Activated T-helper 1 cell treated with anti-CD3 and anti-CD28 coated beads, Interleukin-12 subunit alpha, Interleukin-12 subunit beta, Interleukin-2, Interleukin-4 antibody, amounts not matched to agents 30 ng/mL and 10 ng/mL and 1 ng/mL, durations not matched to agents 14 hours and 24 hours and 36 hours (primary cell): ENCODE results near the gene LRMDA. TPM values are rescaled to one million over a fixed set of nuclear protein-coding genes. Genes with fewer than 3 reads are reported as not detected.

ENCODE experiments used
- DNase-seq: peaks from one replicate; pipeline ENCODE4 v3.0.0; 2021; ENCODE audit warnings: low spot score
- H3K27ac Mint-ChIP-seq: one replicate; pipeline ENCODE4 v1.8.0; 2021; ENCODE audit warnings: mild to moderate bottlenecking, mixed read lengths
- H3K27me3 Mint-ChIP-seq: one replicate; pipeline ENCODE4 v1.8.0; 2022; ENCODE audit warnings: mild to moderate bottlenecking, moderate library complexity, mixed read lengths; ENCODE audit not compliant: insufficient read depth
- H3K36me3 Mint-ChIP-seq: one replicate; pipeline ENCODE4 v1.8.0; 2021; ENCODE audit warnings: low read depth, mixed read lengths
- H3K4me1 Mint-ChIP-seq: one replicate; pipeline ENCODE4 v1.8.0; 2021; ENCODE audit warnings: low read depth, mixed read lengths
- H3K4me3 Mint-ChIP-seq: one replicate; pipeline ENCODE4 v1.8.0; 2021; ENCODE audit warnings: mild to moderate bottlenecking, moderate library complexity, mixed read lengths
- H3K9me3 Mint-ChIP-seq: one replicate; pipeline ENCODE4 v1.8.0; 2021; ENCODE audit warnings: mixed read lengths
- intact Hi-C: fragments of 100-400 bp; cut with micrococcal nuclease; formaldehyde crosslinking; loops from one replicate; pipeline ENCODE4 v1.15.1; 2024
- total RNA-seq: library from RNA; stranded (reverse); gene quantifications from 2 replicates; pipeline ENCODE4 v1.2.3, GENCODE V29; 2022

The LRMDA gene
- total RNA-seq, 1 donor from 2014 or later = not detected

- no peak overlapping the region for H3K4me3 Mint-ChIP-seq
- H3K4me1 Mint-ChIP-seq = no peaks in the 10 kb centered on the region
- no peak overlapping the region for H3K27ac Mint-ChIP-seq
- no peak for DNase-seq
- H3K27me3 Mint-ChIP-seq = peaks cover 2% of the 10 kb centered on the region
- intact Hi-C loops = no loop called here
- no peaks in the 10 kb centered on the region for H3K9me3 Mint-ChIP-seq
- H3K36me3 Mint-ChIP-seq = no peaks in the 10 kb centered on the region
These were observed 372.6 kb downstream of the LRMDA start for GRCh38 chr10:75803816-75804552.

GRCh38 chr10:75806186-75806585 is 374.8 kb downstream of the LRMDA start:
- Mint-ChIP-seq H3K4me1 (no peaks in the 10 kb centered on the region), H3K27ac (no peak overlapping the region), H3K9me3 (no peaks in the 10 kb centered on the region), H3K4me3 (no peak overlapping the region), H3K36me3 (no peaks in the 10 kb centered on the region), H3K27me3 (no peaks in the 10 kb centered on the region)
- DNase-seq = no peak
- intact Hi-C loops = no loop called here

GRCh38 chr10:75807456-75807855 is 376.0 kb downstream of the LRMDA start:
- H3K36me3 Mint-ChIP-seq = no peaks in the 10 kb centered on the region
- H3K27me3 Mint-ChIP-seq = no peaks in the 10 kb centered on the region
- H3K4me1 Mint-ChIP-seq = no peaks in the 10 kb centered on the region
- H3K4me3 Mint-ChIP-seq = no peak overlapping the region
- no peak overlapping the region for H3K27ac Mint-ChIP-seq
- no peaks in the 10 kb centered on the region for H3K9me3 Mint-ChIP-seq
- intact Hi-C loops = no loop called here
- no peak for DNase-seq

GRCh38 chr10:75809003-75809402 is 377.6 kb downstream of the LRMDA start:
- Mint-ChIP-seq H3K27ac (no peak overlapping the region), H3K4me3 (no peak overlapping the region), H3K9me3 (no peaks in the 10 kb centered on the region), H3K4me1 (no peaks in the 10 kb centered on the region), H3K36me3 (no peaks in the 10 kb centered on the region), H3K27me3 (no peaks in the 10 kb centered on the region)
- DNase-seq = no peak
- intact Hi-C loops = no loop called here

- intact Hi-C loops = no loop called here
- Mint-ChIP-seq H3K9me3 (no peaks in the 10 kb centered on the region), H3K36me3 (no peaks in the 10 kb centered on the region), H3K4me1 (no peaks in the 10 kb centered on the region), H3K27ac (no peak overlapping the region), H3K4me3 (no peak overlapping the region), H3K27me3 (no peaks in the 10 kb centered on the region)
- DNase-seq = no peak
These were observed 382.6 kb downstream of the LRMDA start for GRCh38 chr10:75814014-75814413.

GRCh38 chr10:75815066-75815465 is 383.6 kb downstream of the LRMDA start:
- intact Hi-C loops = no loop called here
- no peak for DNase-seq
- Mint-ChIP-seq H3K36me3 (no peaks in the 10 kb centered on the region), H3K4me3 (no peak overlapping the region), H3K9me3 (no peaks in the 10 kb centered on the region), H3K27me3 (no peaks in the 10 kb centered on the region), H3K27ac (no peak overlapping the region), H3K4me1 (no peaks in the 10 kb centered on the region)

GRCh38 chr10:75817198-75817597 is 385.8 kb downstream of the LRMDA start:
- no peaks in the 10 kb centered on the region for H3K4me1 Mint-ChIP-seq
- intact Hi-C loops = no loop called here
- H3K27me3 Mint-ChIP-seq = no peaks in the 10 kb centered on the region

GRCh38 chr10:75818552-75818951 is 387.1 kb downstream of the LRMDA start:
- Mint-ChIP-seq H3K27me3 (no peaks in the 10 kb centered on the region), H3K4me1 (no peaks in the 10 kb centered on the region), H3K27ac (no peak overlapping the region), H3K4me3 (no peak overlapping the region), H3K36me3 (no peaks in the 10 kb centered on the region), H3K9me3 (no peaks in the 10 kb centered on the region)
- intact Hi-C loops = no loop called here
- DNase-seq = no peak

More at GRCh38 chr10:75817198-75817597, 385.8 kb downstream of the LRMDA start:
- Mint-ChIP-seq H3K4me3 (no peak overlapping the region), H3K36me3 (no peaks in the 10 kb centered on the region), H3K9me3 (no peaks in the 10 kb centered on the region), H3K27ac (no peak overlapping the region)
- DNase-seq = no peak

GRCh38 chr10:75825235-75825634 is 393.8 kb downstream of the LRMDA start:
- no peaks in the 10 kb centered on the region for H3K9me3 Mint-ChIP-seq
- intact Hi-C loops = no loop called here
- H3K36me3 Mint-ChIP-seq = no peaks in the 10 kb centered on the region
- no peak overlapping the region for H3K27ac Mint-ChIP-seq
- no peak for DNase-seq
- H3K4me1 Mint-ChIP-seq = no peaks in the 10 kb centered on the region
- no peak overlapping the region for H3K4me3 Mint-ChIP-seq
- no peaks in the 10 kb centered on the region for H3K27me3 Mint-ChIP-seq

- Mint-ChIP-seq H3K27ac (no peak overlapping the region), H3K4me3 (no peak overlapping the region), H3K4me1 (no peaks in the 10 kb centered on the region), H3K9me3 (no peaks in the 10 kb centered on the region), H3K27me3 (no peaks in the 10 kb centered on the region), H3K36me3 (no peaks in the 10 kb centered on the region)
- no peak for DNase-seq
- intact Hi-C loops = no loop called here
These were observed 394.2 kb downstream of the LRMDA start for GRCh38 chr10:75825661-75826060.

- intact Hi-C loops = no loop called here
- no peak overlapping the region for H3K27ac Mint-ChIP-seq
- no peaks in the 10 kb centered on the region for H3K9me3 Mint-ChIP-seq
- no peaks in the 10 kb centered on the region for H3K27me3 Mint-ChIP-seq
- no peaks in the 10 kb centered on the region for H3K4me1 Mint-ChIP-seq
- DNase-seq = no peak
- no peaks in the 10 kb centered on the region for H3K36me3 Mint-ChIP-seq
- no peak overlapping the region for H3K4me3 Mint-ChIP-seq
These were observed 395.4 kb downstream of the LRMDA start for GRCh38 chr10:75826846-75827245.

GRCh38 chr10:75827587-75828021 is 396.2 kb downstream of the LRMDA start:
- Mint-ChIP-seq H3K27ac (no peak overlapping the region), H3K4me1 (no peaks in the 10 kb centered on the region), H3K27me3 (no peaks in the 10 kb centered on the region), H3K9me3 (peaks cover 4% of the 10 kb centered on the region), H3K4me3 (no peak overlapping the region), H3K36me3 (no peaks in the 10 kb centered on the region)
- no peak for DNase-seq
- intact Hi-C loops = no loop called here

GRCh38 chr10:75828413-75828812 is 397.0 kb downstream of the LRMDA start:
- no peak overlapping the region for H3K27ac Mint-ChIP-seq
- intact Hi-C loops = no loop called here
- H3K36me3 Mint-ChIP-seq = no peaks in the 10 kb centered on the region
- no peaks in the 10 kb centered on the region for H3K27me3 Mint-ChIP-seq
- H3K4me3 Mint-ChIP-seq = no peak overlapping the region
- H3K9me3 Mint-ChIP-seq = peaks cover 4% of the 10 kb centered on the region
- no peaks in the 10 kb centered on the region for H3K4me1 Mint-ChIP-seq
- no peak for DNase-seq

- no peak overlapping the region for H3K27ac Mint-ChIP-seq
- no peak overlapping the region for H3K4me3 Mint-ChIP-seq
- no peaks in the 10 kb centered on the region for H3K27me3 Mint-ChIP-seq
- no peak for DNase-seq
- peaks cover 4% of the 10 kb centered on the region for H3K9me3 Mint-ChIP-seq
- intact Hi-C loops = no loop called here
- H3K4me1 Mint-ChIP-seq = no peaks in the 10 kb centered on the region
- no peaks in the 10 kb centered on the region for H3K36me3 Mint-ChIP-seq
These were observed 404.6 kb downstream of the LRMDA start for GRCh38 chr10:75836064-75836463.
